Measurements from ENCODE around the gene SHC2. TPM values are rescaled to one million over a fixed set of nuclear protein-coding genes. Genes with fewer than 3 reads are reported as not detected.

The SHC2 gene
- total and polyA plus RNA-seq, 9 of the 15 experiments (the other 6 are each of a cell fraction or from before 2014, with no cell fraction given): 0.14 to 0.36 (median 0.17) TPM; not detected in 5

GRCh38 chr19:478976-479375, 18.1 kb upstream of the SHC2 start (continued):
- no peak for TF ChIP-seq ZMIZ1 (IDR thresholded peaks at IDR 0.05; ENCODE audit: low read depth in 2 of 2, low read length in 2 of 2)
- no peak for TF ChIP-seq SMARCA4 (IDR thresholded peaks at IDR 0.05)
- TF ChIP-seq ZNF354B (CRISPR knock-in tag; IDR thresholded peaks at IDR 0.05): no peak
- TF ChIP-seq PTTG1 (tag; IDR thresholded peaks at IDR 0.05; ENCODE audit: low read depth): no peak
- TF ChIP-seq SRSF1 (IDR thresholded peaks at IDR 0.05; ENCODE audit: low read depth, low read length): no peak
- no peak for TF ChIP-seq MIER1 (IDR thresholded peaks at IDR 0.05; ENCODE audit: low read depth)
- TF ChIP-seq ZNF717 (CRISPR knock-in tag; IDR thresholded peaks at IDR 0.05): no peak

- in situ Hi-C loops (cut with MboI): no loop called here
- Histone ChIP-seq H3K79me2 (ENCODE audit: control insufficient read depth, insufficient read depth, low read length) (no peaks in the 10 kb centered on the region), H3K9ac (ENCODE audit: insufficient read depth in 1 of 2, low read depth in 2 of 2, low read length in 2 of 2) (peak overlapping the region in 1 of 2 experiments; percentile 66; a peak in 2 of 4 replicates), H3K4me1 (replicated peaks in 1 of 2; ENCODE audit: control insufficient read depth in 2 of 2, insufficient read depth in 2 of 2, low read length in 2 of 2) (peaks cover 0 to 35% of the 10 kb centered on the region in 2 experiments; a peak in 2 of 5 replicates), H3K27me3 (ENCODE audit: control insufficient read depth in 2 of 2, insufficient read depth in 2 of 2, low read length in 2 of 2) (peaks cover 0 to 23% of the 10 kb centered on the region in 2 experiments; a peak in 2 of 5 replicates), H3K27ac (ENCODE audit: extremely low read depth, low read depth, low read length) (no peak overlapping the region), H3K9me3 (replicated peaks; ENCODE audit: control insufficient read depth, insufficient read depth, low read depth, low read length) (peaks cover 6% of the 10 kb centered on the region; the same call in 1 of the 2 replicates), H3K9me1 (ENCODE audit: control insufficient read depth, insufficient read depth, low read length) (no peaks in the 10 kb centered on the region), H3K36me3 (ENCODE audit: control insufficient read depth, insufficient read depth, low read length) (no peaks in the 10 kb centered on the region), H3K4me2 (ENCODE audit: insufficient read depth, low read length) (no peak overlapping the region), H3K4me3 (no peak overlapping the region), H2AFZ (ENCODE audit: low read depth, low read length) (no peak overlapping the region), H4K20me1 (replicated peaks; ENCODE audit: control insufficient read depth, insufficient read depth, low read length) (no peaks in the 10 kb centered on the region; the same call in 1 of the 2 replicates)
- no TSS peak for BruUV-seq (replicated peaks)
- no peak for DNase-seq (ENCODE audit: extremely low read depth in 1 of 4, low spot score in 3 of 4)
- intact Hi-C loops (cut with micrococcal nuclease): no loop called here
- no peak for ATAC-seq
- 23% methylated on average over 26 of the region's 26 CpGs for WGBS (ENCODE audit: insufficient coverage, low coverage, missing lambda C conversion rate)
- POLR2A ChIA-PET: interaction anchor here (0.5 to 0.6 kb wide), 3 partner anchors 31 to 165 kb away, joined by 3 read pairs; no protein-coding TSS in a partner anchor
- CTCF ChIA-PET (ENCODE audit: low intra/inter-chr PET ratio): no interaction called here
- FAIRE-seq: no peak
- TF ChIP-seq CBFA2T3 (IDR thresholded peaks at IDR 0.05) (no peak), ZNF140 (CRISPR knock-in tag; IDR thresholded peaks at IDR 0.05) (no peak), BRF1 (IDR thresholded peaks at IDR 0.05; ENCODE audit: borderline replicate concordance, extremely low read depth, insufficient read length) (no peak), PATZ1 (CRISPR knock-in tag; IDR thresholded peaks at IDR 0.05; ENCODE audit: borderline replicate concordance) (no peak), E2F4 (CRISPR knock-in tag; IDR thresholded peaks at IDR 0.05; ENCODE audit: low read depth) (no peak)
Measured at GRCh38 chr19:478236-478903, 17.5 kb upstream of the SHC2 start.

Data from K562 (cell line).